A549 (cell line): ENCODE results near the gene GDF2. TPM values are rescaled to one million over a fixed set of nuclear protein-coding genes. Genes with fewer than 3 reads are reported as not detected.
A peak's percentile ranks its signal among the peaks of the same experiment; 100 is the strongest.

Source experiments
- ATAC-seq, 2 experiments: fragments of 200-7000 bp in 1 of 2; fragments of >200 bp in 1 of 2; cut with Nextera tagmentation in 1 of 2; cut with Tn5 transposase in 1 of 2; 3 replicates each; pipeline versions ENCODE4 v1.8.0 to v1.9.1; 2018 to 2020; ENCODE audit warnings: mild to moderate bottlenecking in 1 of 2, moderate library complexity in 1 of 2
- CTCF ChIA-PET: fragments of 300-600 bp; sonication (Branson Sonifier 250); formaldehyde crosslinking; extraction: SDS; loops from one replicate; lab custom pipeline; 2021; ENCODE audit warnings: antibody characterized with exemption, inconsistent platforms; lab: Yijun Ruan, JAX
- POLR2A ChIA-PET: fragments of 350-600 bp; formaldehyde crosslinking; extraction: SDS; loops from one replicate; lab custom pipeline; 2021; ENCODE audit warnings: antibody characterized with exemption, inconsistent platforms; lab: Yijun Ruan, JAX
- DNase-seq, 2 experiments: peaks; one replicate each; pipeline versions ENCODE4 v3.0.0 to v3.0.0-alpha.2; 2011 to 2016; ENCODE audit warnings: low read depth in 1 of 2, low spot score in 1 of 2
- FAIRE-seq: peaks from 2 replicates; lab custom pipeline; 2011; peaks lifted over from hg19 to GRCh38; lab: Jason Lieb, UNC
- H3K27ac ChIP-seq, 2 experiments: fragments of >200 bp; sonication (Bioruptor Twin); formaldehyde crosslinking; 3 replicates each; pipeline ENCODE4 v1.5.1; 2016 to 2017
- H3K4me1 ChIP-seq: fragments of >200 bp; sonication (Bioruptor Twin); formaldehyde crosslinking; 3 replicates; pipeline ENCODE4 v1.6.1; 2016
- H3K4me2 ChIP-seq: fragments of >200 bp; sonication (Bioruptor Twin); formaldehyde crosslinking; 3 replicates; pipeline ENCODE4 v1.6.1; 2016
- H3K4me3 ChIP-seq: fragments of >200 bp; sonication (Bioruptor Twin); formaldehyde crosslinking; 3 replicates; pipeline ENCODE4 v1.5.1; 2016
- H3K9me3 ChIP-seq: fragments of >200 bp; sonication (Bioruptor Twin); formaldehyde crosslinking; 3 replicates; pipeline ENCODE4 v1.6.1; 2016
- ATOH8 ChIP-seq: fragments of 250-450 bp; sonication (Bioruptor Pico); IDR thresholded peaks from 2 replicates; pipeline ENCODE4 v1.5.0; 2020; ENCODE audit warnings: low read depth, mild to moderate bottlenecking, moderate library complexity
- BCL3 ChIP-seq: fragments of >200 bp; sonication (Bioruptor Twin); formaldehyde crosslinking; IDR thresholded peaks from 3 replicates; pipeline ENCODE4 v1.6.1; 2016
- BHLHE40 ChIP-seq: IDR thresholded peaks from 2 replicates; pipeline ENCODE4 v1.6.1; 2012; ENCODE audit warnings: low read depth, low read length, inconsistent platforms
- CBX2 ChIP-seq: fragments of 200-600 bp; sonication (generic); IDR thresholded peaks from 2 replicates; pipeline ENCODE4 v1.6.1; 2016; ENCODE audit warnings: low read depth, mild to moderate bottlenecking, borderline replicate concordance
- CBX8 ChIP-seq: fragments of 200-600 bp; sonication (generic); IDR thresholded peaks from 2 replicates; pipeline ENCODE4 v1.6.1; 2016
- CEBPB ChIP-seq, 2 experiments: fragments of >200 bp in 1 of 2; sonication (Bioruptor Twin) in 1 of 2; formaldehyde crosslinking in 1 of 2; IDR thresholded peaks; 2 replicates each; pipeline ENCODE4 v1.6.1; 2012 to 2016
- CHD2 ChIP-seq: fragments of 150-350 bp; IDR thresholded peaks from 2 replicates; pipeline ENCODE4 v1.6.1; 2014; ENCODE audit warnings: low read length; ENCODE audit not compliant: partially characterized antibody
- EHMT2 ChIP-seq: fragments of 200-600 bp; sonication (generic); IDR thresholded peaks from 2 replicates; pipeline ENCODE4 v1.6.1; 2016; ENCODE audit warnings: antibody characterized with exemption, low read depth, mild to moderate bottlenecking, moderate library complexity
- FOSB ChIP-seq: fragments of 250-450 bp; sonication (Bioruptor Pico); IDR thresholded peaks from 2 replicates; pipeline ENCODE4 v1.5.0; 2020; ENCODE audit warnings: mild to moderate bottlenecking, moderate library complexity
- FOXS1 ChIP-seq: fragments of 250-450 bp; sonication (Bioruptor Pico); IDR thresholded peaks from 2 replicates; pipeline ENCODE4 v1.5.0; 2020; ENCODE audit warnings: mild to moderate bottlenecking, moderate library complexity
- HDAC2 ChIP-seq: fragments of 200-600 bp; sonication (generic); IDR thresholded peaks from 2 replicates; pipeline ENCODE4 v1.6.1; 2016
- HES2 ChIP-seq: fragments of >200 bp; sonication (Bioruptor Twin); formaldehyde crosslinking; IDR thresholded peaks from 2 replicates; pipeline ENCODE4 v1.6.1; 2016
- HMGXB4 ChIP-seq: fragments of 250-450 bp; sonication (Bioruptor Pico); IDR thresholded peaks from 2 replicates; pipeline ENCODE4 v1.5.0; 2021; ENCODE audit warnings: mild to moderate bottlenecking, moderate library complexity, borderline replicate concordance
- HOXA7 ChIP-seq: fragments of 250-450 bp; sonication (Bioruptor Pico); IDR thresholded peaks from 2 replicates; pipeline ENCODE4 v1.5.0; 2020; ENCODE audit warnings: mild to moderate bottlenecking, moderate library complexity
- JUNB ChIP-seq: fragments of >200 bp; sonication (Bioruptor Twin); formaldehyde crosslinking; IDR thresholded peaks from 2 replicates; pipeline ENCODE4 v1.6.1; 2016
- KDM5A ChIP-seq: fragments of 200-600 bp; sonication (generic); IDR thresholded peaks from 2 replicates; pipeline ENCODE4 v1.6.1; 2016; ENCODE audit warnings: antibody characterized with exemption, mild to moderate bottlenecking
- MAFK ChIP-seq: fragments of 450-650 bp; IDR thresholded peaks from 2 replicates; pipeline ENCODE4 v1.6.1; 2014; ENCODE audit not compliant: partially characterized antibody
- MAZ ChIP-seq: fragments of 150-350 bp; IDR thresholded peaks from 2 replicates; pipeline ENCODE4 v1.6.1; 2014; ENCODE audit warnings: antibody characterized with exemption, low read depth, low read length, borderline replicate concordance
- MYC ChIP-seq: IDR thresholded peaks from 2 replicates; pipeline ENCODE4 v1.6.1; 2012; ENCODE audit warnings: mild to moderate bottlenecking, inconsistent platforms, low read length, improper control_type of control experiment, borderline replicate concordance
- PHF8 ChIP-seq: fragments of 200-600 bp; sonication (generic); IDR thresholded peaks from 2 replicates; pipeline ENCODE4 v1.6.1; 2016; ENCODE audit warnings: low read depth, mild to moderate bottlenecking, antibody characterized with exemption, moderate library complexity, borderline replicate concordance
- POLR2AphosphoS2 ChIP-seq: conservative IDR thresholded peaks from 2 replicates; pipeline ENCODE4 v1.6.1; 2012; ENCODE audit warnings: low read length, improper control_type of control experiment, inconsistent platforms
- RAD21 ChIP-seq, 2 experiments: fragments of >200 bp in 1 of 2; sonication (Bioruptor Twin) in 1 of 2; formaldehyde crosslinking in 1 of 2; IDR thresholded peaks in 1 of 2; conservative IDR thresholded peaks in 1 of 2; 2 replicates in 1 of 2; 3 replicates in 1 of 2; pipeline ENCODE4 v1.6.1; 2012 to 2018; ENCODE audit warnings: inconsistent platforms in 1 of 2
- RCOR1 ChIP-seq: fragments of 150-350 bp; IDR thresholded peaks from 2 replicates; pipeline ENCODE4 v1.6.1; 2014; ENCODE audit warnings: antibody characterized with exemption, low read length, low read depth
- REST ChIP-seq: fragments of 200-600 bp; sonication (generic); IDR thresholded peaks from 2 replicates; pipeline ENCODE4 v1.6.1; 2016; ENCODE audit warnings: antibody characterized with exemption, mild to moderate bottlenecking, moderate library complexity
- RFX5 ChIP-seq: fragments of 450-650 bp; IDR thresholded peaks from 2 replicates; pipeline ENCODE4 v1.7.1; 2014; ENCODE audit warnings: antibody characterized with exemption, mild to moderate bottlenecking, moderate library complexity
- RNF2 ChIP-seq: fragments of 200-600 bp; sonication (generic); IDR thresholded peaks from 2 replicates; pipeline ENCODE4 v1.6.1; 2016; ENCODE audit warnings: low read depth, mild to moderate bottlenecking, antibody characterized with exemption, moderate library complexity, borderline replicate concordance
- SMC3 ChIP-seq: fragments of >200 bp; sonication (Bioruptor Twin); formaldehyde crosslinking; IDR thresholded peaks from 3 replicates; pipeline ENCODE4 v1.6.1; 2018; ENCODE audit warnings: inconsistent platforms
- SREBF2 ChIP-seq: fragments of 450-650 bp; IDR thresholded peaks from 2 replicates; pipeline ENCODE4 v1.6.1; 2014; ENCODE audit warnings: mild to moderate bottlenecking, moderate library complexity
- TP53 ChIP-seq: fragments of 250-450 bp; sonication (Bioruptor Pico); IDR thresholded peaks from 2 replicates; pipeline ENCODE4 v1.5.0; 2021; ENCODE audit warnings: mild to moderate bottlenecking, moderate library complexity
- USF2 ChIP-seq: fragments of 450-650 bp; IDR thresholded peaks from 2 replicates; pipeline ENCODE4 v1.6.1; 2014; ENCODE audit warnings: antibody characterized with exemption
- ZFP36 ChIP-seq: fragments of 450-650 bp; IDR thresholded peaks from 2 replicates; pipeline ENCODE4 v1.6.1; 2014; ENCODE audit warnings: borderline replicate concordance; ENCODE audit not compliant: partially characterized antibody
- ZNF302 ChIP-seq: fragments of 250-450 bp; sonication (Bioruptor Pico); IDR thresholded peaks from 2 replicates; pipeline ENCODE4 v1.9.0; 2021; ENCODE audit warnings: inconsistent platforms, mild to moderate bottlenecking, moderate library complexity
- WGBS: methylation state at CpG from one replicate; pipeline ENCODE4 v1.1.6; 2017; ENCODE audit errors: missing lambda C conversion rate; 5-methylcytosine and 5-hydroxymethylcytosine counted together
- polyA plus RNA-seq, 4 experiments: library from polyadenylated mRNA; depleted of rRNA in 3 of 4; stranded (reverse); fragments of >200 nt; fragmentation: RNase III in 1 of 4; extraction: RNeasy Plus Mini Kit Qiagen cat#74134 plus additional on column Dnase treatment in 1 of 4; gene quantifications; 2 replicates in 3 of 4; 3 replicates in 1 of 4; pipeline ENCODE4 v1.2.3, GENCODE V29; 2011 to 2017

GDF2 gene
- polyA plus RNA-seq, 2 of the 4 experiments (the other 2 are of a cell fraction): not detected

GRCh38 chr10:47311932-47312662 is 10.2 kb upstream of the GDF2 start:
- 16% methylated on average over 16 of the region's 20 CpGs for WGBS
- ChIA-PET CTCF (interaction anchor here (0.6 to 8.2 kb wide), 50 partner anchors 9 to 1246 kb away, joined by 3 to 213 read pairs (median 4); partner anchors contain the start of genes GDF10 and GDF2), POLR2A (interaction anchor here (0.7 kb wide), 1 partner anchor 264 kb away, joined by 4 read pairs; no protein-coding TSS in a partner anchor)
- FAIRE-seq (no peak), DNase-seq (peak; percentile 76 to 86), ATAC-seq (peak; percentile 89 to 97)
- Histone ChIP-seq H3K9me3 (no peaks in the 10 kb centered on the region), H3K27ac (no peak overlapping the region), H3K4me2 (no peak overlapping the region), H3K4me1 (no peaks in the 10 kb centered on the region), H3K4me3 (no peak overlapping the region)
- TF ChIP-seq ATOH8 (CRISPR knock-in tag) (no peak), HES2 (no peak), RAD21 (conservative IDR thresholded peaks at IDR 0.05 in 1 of 2, IDR thresholded peaks at IDR 0.05 in 1 of 2) (peak; percentile 95), FOXS1 (no peak), HDAC2 (no peak), ZNF302 (CRISPR knock-in tag) (no peak), JUNB (no peak), EHMT2 (no peak), TP53 (0 out of 2 replicates have a peak, but pooled peaks have one; percentile 22), MAFK (peak; percentile 89), KDM5A (no peak), SMC3 (peak; percentile 94), MAZ (no peak), BCL3 (no peak), ZFP36 (no peak), REST (no peak), RCOR1 (no peak), CBX2 (no peak), HMGXB4 (CRISPR knock-in tag) (no peak), CHD2 (no peak), RFX5 (no peak), FOSB (no peak), PHF8 (no peak), RNF2 (no peak), CBX8 (no peak), MYC (no peak), POLR2AphosphoS2 (no peak), SREBF2 (no peak), HOXA7 (CRISPR knock-in tag) (no peak), BHLHE40 (no peak), USF2 (no peak), CEBPB (IDR thresholded peaks at IDR 0.05) (no peak)
